GM23248 (cell line): Measurements from ENCODE around the gene SEC14L5. TPM values are rescaled to one million over a fixed set of nuclear protein-coding genes. Genes with fewer than 3 reads are reported as not detected.

Experiments used
- DNase-seq: peaks from one replicate; pipeline ENCODE4 v3.0.0-alpha.2; 2015
- H2AFZ ChIP-seq: fragments of 200-600 bp; sonication (generic); 2 replicates; pipeline ENCODE4 v1.6.1; 2016; ENCODE audit warnings: antibody characterized with exemption
- H3F3A ChIP-seq: fragments of 200-600 bp; sonication (generic); 2 replicates; pipeline ENCODE4 v1.6.1; 2016; ENCODE audit warnings: mild to moderate bottlenecking, antibody characterized with exemption, mixed run types; ENCODE audit not compliant: insufficient read depth
- H3K27ac ChIP-seq: fragments of 200-600 bp; sonication (generic); 2 replicates; pipeline ENCODE4 v1.5.1; 2016; ENCODE audit warnings: mild to moderate bottlenecking
- H3K27me3 ChIP-seq: fragments of 200-600 bp; sonication (generic); replicated peaks from 2 replicates; pipeline ENCODE4 v1.6.1; 2016; ENCODE audit warnings: mild to moderate bottlenecking; ENCODE audit not compliant: insufficient read depth
- H3K36me3 ChIP-seq: fragments of 200-600 bp; sonication (generic); 2 replicates; pipeline ENCODE4 v1.6.1; 2016; ENCODE audit warnings: low read depth, mild to moderate bottlenecking
- H3K4me1 ChIP-seq: fragments of 200-600 bp; sonication (generic); 2 replicates; pipeline ENCODE4 v1.6.1; 2016; ENCODE audit warnings: mild to moderate bottlenecking; ENCODE audit not compliant: insufficient read depth
- H3K4me2 ChIP-seq: fragments of 200-600 bp; sonication (generic); one replicate; pipeline ENCODE4 v1.6.1; 2016; ENCODE audit warnings: mild to moderate bottlenecking; ENCODE audit not compliant: unreplicated experiment
- H3K4me3 ChIP-seq: fragments of 200-600 bp; sonication (generic); 2 replicates; pipeline ENCODE4 v1.5.1; 2016; ENCODE audit warnings: mild to moderate bottlenecking
- H3K79me2 ChIP-seq: fragments of 200-600 bp; sonication (generic); 2 replicates; pipeline ENCODE4 v1.6.1; 2016; ENCODE audit warnings: mild to moderate bottlenecking; ENCODE audit not compliant: insufficient read depth
- H3K9ac ChIP-seq: fragments of 200-600 bp; sonication (generic); 2 replicates; pipeline ENCODE4 v1.6.1; 2016; ENCODE audit warnings: mild to moderate bottlenecking
- H3K9me2 ChIP-seq: fragments of 200-600 bp; sonication (generic); 2 replicates; pipeline ENCODE4 v1.6.1; 2016; ENCODE audit warnings: mixed run types, mild to moderate bottlenecking, moderate library complexity; ENCODE audit not compliant: insufficient read depth
- H3K9me3 ChIP-seq: fragments of 200-600 bp; sonication (generic); one replicate; pipeline ENCODE4 v1.6.1; 2017; ENCODE audit warnings: low read depth
- H4K20me1 ChIP-seq: fragments of 200-600 bp; sonication (generic); 2 replicates; pipeline ENCODE4 v1.6.0; 2016; ENCODE audit not compliant: insufficient read depth
- EZH2 ChIP-seq: fragments of 200-600 bp; sonication (generic); IDR thresholded peaks from 2 replicates; pipeline ENCODE4 v1.6.1; 2018; ENCODE audit warnings: antibody characterized with exemption, mild to moderate bottlenecking; ENCODE audit not compliant: insufficient read depth, poor library complexity, severe bottlenecking
- EZH2phosphoT487 ChIP-seq: fragments of 200-600 bp; sonication (generic); IDR thresholded peaks from 2 replicates; pipeline ENCODE4 v1.6.1; 2018; ENCODE audit warnings: antibody characterized with exemption, moderate library complexity, mild to moderate bottlenecking, low read depth; ENCODE audit not compliant: insufficient read depth
- WGBS, 2 experiments: methylation state at CpG; one replicate each; pipeline ENCODE4 v1.1.6; 2015 to 2017; ENCODE audit warnings: low lambda C conversion rate in 2 of 2, low coverage in 1 of 2; ENCODE audit errors: missing lambda C conversion rate in 2 of 2; 5-methylcytosine and 5-hydroxymethylcytosine counted together
- in situ Hi-C: fragments of 300-500 bp; cut with MboI; formaldehyde crosslinking; loops from 2 replicates; pipeline ENCODE4 v1.15.0; 2020
- polyA plus RNA-seq: library from polyadenylated mRNA; unstranded; fragments of >200 nt; fragmentation: Nextera tagmentation; extraction: Ambion mirVana; gene quantifications from 2 replicates; pipeline ENCODE4 v1.2.1, GENCODE V29; 2016
- total RNA-seq: library from RNA; depleted of rRNA; stranded (reverse); fragments of >200 nt; shearing (Covaris generic); gene quantifications from 2 replicates; pipeline ENCODE4 v1.2.3, GENCODE V29; 2014

SEC14L5 gene
- total and polyA plus RNA-seq, 2 experiments from 2014 or later: not detected

DNA sequence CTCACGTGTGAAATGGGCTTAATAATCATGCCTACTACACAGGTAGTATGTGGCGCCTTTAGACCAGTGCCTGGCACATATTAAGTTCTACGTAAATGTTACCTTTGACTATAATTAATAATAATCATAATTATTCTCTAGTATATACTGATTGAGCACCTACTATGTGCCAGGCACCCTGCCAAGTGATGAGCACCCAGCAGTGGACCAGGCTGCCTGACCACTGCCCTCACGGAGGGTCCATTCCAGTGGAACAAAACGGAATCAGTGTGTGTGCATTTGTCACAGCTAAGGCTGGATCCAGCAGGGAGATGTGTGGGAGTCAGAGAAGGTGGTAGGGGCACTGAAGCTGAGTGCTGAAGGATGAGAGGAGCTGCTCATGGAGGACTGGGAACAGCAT, 30.5 kb downstream of the SEC14L5 start:
- H3K9me2 ChIP-seq: no peaks in the 10 kb centered on the region
- 83 to 85% methylated on average over 5 of the region's 5 CpGs for WGBS, 2 experiments
- H3K9me3 ChIP-seq: no peaks in the 10 kb centered on the region
- in situ Hi-C loops: no loop called here
- TF ChIP-seq EZH2phosphoT487: no peak
- no peak for TF ChIP-seq EZH2
- H3K27me3 ChIP-seq: peaks cover 9% of the 10 kb centered on the region; the same call in 1 of the 2 replicates
- no peaks in the 10 kb centered on the region for H3F3A ChIP-seq
- no peak overlapping the region for H3K4me3 ChIP-seq
- H3K4me2 ChIP-seq: no peak overlapping the region
- H3K4me1 ChIP-seq: no peaks in the 10 kb centered on the region
- no peaks in the 10 kb centered on the region for H3K36me3 ChIP-seq
- no peak overlapping the region for H3K9ac ChIP-seq
- H3K79me2 ChIP-seq: no peaks in the 10 kb centered on the region
- no peak overlapping the region for H3K27ac ChIP-seq
- no peak overlapping the region for H2AFZ ChIP-seq
- no peaks in the 10 kb centered on the region for H4K20me1 ChIP-seq
- DNase-seq: no peak

DNA sequence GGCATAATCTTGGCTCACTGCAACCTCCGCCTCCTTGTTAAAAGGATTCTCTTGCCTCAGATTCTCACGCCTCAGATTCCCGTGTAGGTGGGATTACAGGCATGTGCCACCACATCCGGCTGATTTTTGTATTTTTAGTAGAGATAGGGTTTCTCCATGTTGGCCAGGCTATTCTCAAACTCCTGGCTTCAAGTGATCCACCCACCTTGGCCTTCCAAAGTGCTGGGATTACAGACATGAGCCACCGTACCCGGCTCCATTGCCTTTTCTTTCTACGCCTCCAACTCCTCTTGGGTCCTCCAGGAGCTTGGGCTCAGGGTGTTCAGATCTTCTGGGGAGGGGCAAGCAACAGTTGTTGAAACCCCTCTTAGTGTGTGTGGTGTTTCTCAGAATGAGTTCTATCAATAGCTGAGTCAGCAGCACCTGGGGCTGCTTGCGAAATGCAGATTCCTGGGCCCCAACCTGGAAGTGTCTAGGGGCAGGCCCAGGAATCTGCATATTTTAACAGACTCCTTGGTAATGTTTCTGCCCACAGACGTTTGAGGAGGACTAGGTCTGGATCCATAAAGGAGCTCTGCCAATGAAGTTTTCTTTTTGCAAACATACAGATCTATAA, 31.4 kb downstream of the SEC14L5 start:
- H3K4me3 ChIP-seq: no peak overlapping the region
- no peaks in the 10 kb centered on the region for H3K79me2 ChIP-seq
- 65 to 67% methylated on average over 9 of the region's 9 CpGs for WGBS, 2 experiments
- no peak overlapping the region for H2AFZ ChIP-seq
- no peaks in the 10 kb centered on the region for H3K9me3 ChIP-seq
- in situ Hi-C loops: no loop called here
- H3K9me2 ChIP-seq: no peaks in the 10 kb centered on the region
- H3K36me3 ChIP-seq: no peaks in the 10 kb centered on the region
- TF ChIP-seq EZH2phosphoT487: no peak
- no peak for TF ChIP-seq EZH2
- no peak overlapping the region for H3K27ac ChIP-seq
- no peaks in the 10 kb centered on the region for H3F3A ChIP-seq
- no peak overlapping the region for H3K4me2 ChIP-seq
- DNase-seq: no peak
- H3K9ac ChIP-seq: no peak overlapping the region
- peaks cover 9% of the 10 kb centered on the region; the same call in 1 of the 2 replicates for H3K27me3 ChIP-seq
- H3K4me1 ChIP-seq: no peaks in the 10 kb centered on the region
- no peaks in the 10 kb centered on the region for H4K20me1 ChIP-seq

DNA sequence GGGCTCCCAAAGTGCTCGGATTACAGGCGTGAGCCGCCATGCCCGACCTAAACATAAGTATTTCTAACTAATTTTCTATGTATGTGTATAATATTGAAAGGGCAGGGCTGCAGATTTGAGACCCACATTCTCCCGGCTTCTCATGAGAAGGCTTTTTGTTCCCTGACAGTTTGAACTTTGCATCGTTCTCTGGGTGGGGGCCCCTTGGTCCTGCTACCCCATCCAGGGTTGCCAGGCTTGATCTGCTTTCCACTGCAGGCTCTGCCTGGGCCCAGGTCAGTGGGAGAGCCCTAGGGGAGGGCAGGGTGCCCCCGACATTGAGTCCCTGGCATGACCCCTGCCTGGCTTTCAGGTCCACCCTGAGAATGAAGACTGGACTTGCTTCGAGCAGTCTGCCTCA, 32.3 kb downstream of the SEC14L5 start:
- no peak overlapping the region for H3K27ac ChIP-seq
- H3K4me1 ChIP-seq: no peaks in the 10 kb centered on the region
- no peak overlapping the region for H3K4me3 ChIP-seq
- in situ Hi-C loops: no loop called here
- no peak overlapping the region for H3K4me2 ChIP-seq
- H3K9me2 ChIP-seq: no peaks in the 10 kb centered on the region
- TF ChIP-seq EZH2 (no peak), EZH2phosphoT487 (no peak)
- peaks cover 9% of the 10 kb centered on the region; the same call in 1 of the 2 replicates for H3K27me3 ChIP-seq
- no peaks in the 10 kb centered on the region for H3F3A ChIP-seq
- DNase-seq: no peak
- H3K9ac ChIP-seq: no peak overlapping the region
- H3K9me3 ChIP-seq: no peaks in the 10 kb centered on the region
- H4K20me1 ChIP-seq: no peaks in the 10 kb centered on the region
- 61 to 67% methylated on average over 8 of the region's 8 CpGs for WGBS, 2 experiments
- H3K79me2 ChIP-seq: no peaks in the 10 kb centered on the region
- no peak overlapping the region for H2AFZ ChIP-seq
- no peaks in the 10 kb centered on the region for H3K36me3 ChIP-seq

DNA sequence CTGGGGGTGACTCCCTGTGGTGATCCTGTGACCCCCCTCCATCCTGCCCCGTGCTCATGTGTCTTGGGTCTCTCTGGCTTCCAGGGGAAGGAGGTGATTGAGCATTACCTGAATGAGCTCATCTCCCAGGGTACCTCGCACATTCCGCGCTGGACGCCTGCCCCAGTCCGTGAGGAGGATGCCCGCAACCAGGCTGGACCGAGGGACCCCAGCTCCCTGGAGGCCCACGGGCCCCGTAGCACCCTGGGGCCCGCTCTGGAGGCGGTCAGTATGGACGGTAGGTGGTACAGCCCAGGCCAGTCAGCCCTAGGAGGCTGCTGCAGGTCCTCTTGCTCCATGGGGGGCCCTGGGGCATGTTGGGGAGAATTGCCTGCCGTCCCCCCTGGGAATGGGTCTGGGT, 33.6 kb downstream of the SEC14L5 start:
- no peaks in the 10 kb centered on the region for H3K9me3 ChIP-seq
- H3K27ac ChIP-seq: no peak overlapping the region
- no peaks in the 10 kb centered on the region for H3K36me3 ChIP-seq
- no peaks in the 10 kb centered on the region for H3F3A ChIP-seq
- WGBS, 2 experiments: 66 to 69% methylated on average over 11 to 14 of the region's 14 CpGs
- H3K4me1 ChIP-seq: no peaks in the 10 kb centered on the region
- in situ Hi-C loops: no loop called here
- H3K4me3 ChIP-seq: no peak overlapping the region
- H4K20me1 ChIP-seq: no peaks in the 10 kb centered on the region
- no peak overlapping the region for H2AFZ ChIP-seq
- no peak for DNase-seq
- no peak for TF ChIP-seq EZH2
- no peak for TF ChIP-seq EZH2phosphoT487
- H3K9me2 ChIP-seq: no peaks in the 10 kb centered on the region
- H3K79me2 ChIP-seq: no peaks in the 10 kb centered on the region
- no peak overlapping the region for H3K9ac ChIP-seq
- peaks cover 9% of the 10 kb centered on the region; the same call in 1 of the 2 replicates for H3K27me3 ChIP-seq
- no peak overlapping the region for H3K4me2 ChIP-seq
